Measurements from ENCODE around the gene PTGIS. TPM values are rescaled to one million over a fixed set of nuclear protein-coding genes. Genes with fewer than 3 reads are reported as not detected.

PTGIS gene
- total RNA-seq, 2 experiments from 2014 or later = not detected

GRCh38 chr20:49518576-49518975 lies 49.4 kb downstream of the PTGIS start:
- Histone ChIP-seq H3K36me3 (ENCODE audit: insufficient read depth, low read length) (no peaks in the 10 kb centered on the region), H3K4me2 (ENCODE audit: low read length) (no peak overlapping the region), H3K4me3 (ENCODE audit: low read depth, low read length, poor library complexity, severe bottlenecking) (no peak overlapping the region), H3K9me3 (ENCODE audit: low read length) (no peaks in the 10 kb centered on the region), H3K4me1 (ENCODE audit: insufficient read depth, low read length, poor library complexity, severe bottlenecking) (no peaks in the 10 kb centered on the region), H3K9me2 (ENCODE audit: insufficient read depth, low read length) (no peaks in the 10 kb centered on the region), H3K27ac (ENCODE audit: low read depth, low read length, poor library complexity, severe bottlenecking) (no peak overlapping the region), H2AFZ (ENCODE audit: low read length) (no peak overlapping the region), H3K79me2 (ENCODE audit: insufficient read depth, low read depth, low read length) (no peaks in the 10 kb centered on the region), H4K20me1 (ENCODE audit: insufficient read depth, low read length) (no peaks in the 10 kb centered on the region)
- POLR2A ChIA-PET = interaction anchor here (0.6 kb wide), 1 partner anchor 386 kb away, joined by 3 read pairs; no protein-coding TSS in a partner anchor
- no peak for TF ChIP-seq EZH2phosphoT487 (IDR thresholded peaks at IDR 0.05; ENCODE audit: borderline replicate concordance, low read depth, low read length)
- TF ChIP-seq CTCF (conservative IDR thresholded peaks at IDR 0.05; ENCODE audit: low read length) = no peak
- CTCF ChIA-PET (ENCODE audit: unreplicated experiment) = no interaction called here
- DNase-seq (ENCODE audit: low spot score) = no peak
- no TSS peak for BruUV-seq (replicated peaks)
- intact Hi-C loops (cut with micrococcal nuclease; ENCODE audit: unreplicated experiment) = no loop called here

- H3K4me1 ChIP-seq (ENCODE audit: insufficient read depth, low read length, poor library complexity, severe bottlenecking) = no peaks in the 10 kb centered on the region
- no peak overlapping the region for H2AFZ ChIP-seq (ENCODE audit: low read length)
- no peak overlapping the region for H3K27ac ChIP-seq (ENCODE audit: low read depth, low read length, poor library complexity, severe bottlenecking)
- TF ChIP-seq CTCF (conservative IDR thresholded peaks at IDR 0.05; ENCODE audit: low read length) (no peak), EZH2phosphoT487 (IDR thresholded peaks at IDR 0.05; ENCODE audit: borderline replicate concordance, low read depth, low read length) (no peak)
- H3K4me2 ChIP-seq (ENCODE audit: low read length) = no peak overlapping the region
- ChIA-PET CTCF (ENCODE audit: unreplicated experiment) (no interaction called here), POLR2A (interaction anchor here (0.6 kb wide), 1 partner anchor 387 kb away, joined by 3 read pairs; no protein-coding TSS in a partner anchor)
- no peaks in the 10 kb centered on the region for H3K36me3 ChIP-seq (ENCODE audit: insufficient read depth, low read length)
- no peak for DNase-seq (ENCODE audit: low spot score)
- H3K4me3 ChIP-seq (ENCODE audit: low read depth, low read length, poor library complexity, severe bottlenecking) = no peak overlapping the region
- BruUV-seq (replicated peaks) = no TSS peak
- no peaks in the 10 kb centered on the region for H3K9me2 ChIP-seq (ENCODE audit: insufficient read depth, low read length)
- intact Hi-C loops (cut with micrococcal nuclease; ENCODE audit: unreplicated experiment) = no loop called here
- H4K20me1 ChIP-seq (ENCODE audit: insufficient read depth, low read length) = no peaks in the 10 kb centered on the region
- no peaks in the 10 kb centered on the region for H3K9me3 ChIP-seq (ENCODE audit: low read length)
- H3K79me2 ChIP-seq (ENCODE audit: insufficient read depth, low read depth, low read length) = no peaks in the 10 kb centered on the region
Observed at GRCh38 chr20:49517805-49518100, 50.2 kb downstream of the PTGIS start.

GRCh38 chr20:49516916-49517804 lies 50.8 kb downstream of the PTGIS start:
- H3K36me3 ChIP-seq (ENCODE audit: insufficient read depth, low read length) = no peaks in the 10 kb centered on the region

More at GRCh38 chr20:49516916-49517804, 50.8 kb downstream of the PTGIS start:
- ChIA-PET POLR2A (interaction anchor here (0.6 kb wide), 1 partner anchor 88 kb away, joined by 3 read pairs; no protein-coding TSS in a partner anchor), CTCF (ENCODE audit: unreplicated experiment) (no interaction called here)
- TF ChIP-seq EZH2phosphoT487 (IDR thresholded peaks at IDR 0.05; ENCODE audit: borderline replicate concordance, low read depth, low read length) (no peak), CTCF (conservative IDR thresholded peaks at IDR 0.05; ENCODE audit: low read length) (no peak)
- intact Hi-C loops (cut with micrococcal nuclease; ENCODE audit: unreplicated experiment) = no loop called here
- H3K4me1 ChIP-seq (ENCODE audit: insufficient read depth, low read length, poor library complexity, severe bottlenecking) = no peaks in the 10 kb centered on the region
- H3K9me3 ChIP-seq (ENCODE audit: low read length) = no peaks in the 10 kb centered on the region
- no peak for DNase-seq (ENCODE audit: low spot score)
- H3K79me2 ChIP-seq (ENCODE audit: insufficient read depth, low read depth, low read length) = no peaks in the 10 kb centered on the region
- BruUV-seq (replicated peaks) = no TSS peak
- no peaks in the 10 kb centered on the region for H4K20me1 ChIP-seq (ENCODE audit: insufficient read depth, low read length)
- H3K4me3 ChIP-seq (ENCODE audit: low read depth, low read length, poor library complexity, severe bottlenecking) = no peak overlapping the region
- H3K27ac ChIP-seq (ENCODE audit: low read depth, low read length, poor library complexity, severe bottlenecking) = no peak overlapping the region
- H3K4me2 ChIP-seq (ENCODE audit: low read length) = no peak overlapping the region
- H3K9me2 ChIP-seq (ENCODE audit: insufficient read depth, low read length) = no peaks in the 10 kb centered on the region
- H2AFZ ChIP-seq (ENCODE audit: low read length) = no peak overlapping the region
